Aorta (tissue), 5 donors: ENCODE measurements around the gene CD84. TPM values are rescaled to one million over a fixed set of nuclear protein-coding genes. Genes with fewer than 3 reads are reported as not detected.

Source experiments
- ATAC-seq: fragments of 200-7000 bp; cut with Tn5 transposase; one replicate; pipeline ENCODE4 v1.9.1; 2022; ENCODE audit warnings: moderate library complexity; ENCODE audit not compliant: low FRiP score
- DNase-seq, 2 donors: peaks; one replicate each; pipeline ENCODE4 v3.0.0-alpha.2; 2020
- H3K27ac ChIP-seq, 2 donors: one replicate each; pipeline ENCODE4 v1.5.1; 2013; ENCODE audit warnings: low read length in 2 of 2, mild to moderate bottlenecking in 2 of 2, moderate library complexity in 2 of 2, control low read depth in 1 of 2, inconsistent platforms in 1 of 2, low read depth in 1 of 2
- H3K27me3 ChIP-seq, 2 donors: one replicate each; pipeline ENCODE4 v1.6.1; 2013; ENCODE audit warnings: control low read depth in 1 of 2, low read length in 1 of 2, mild to moderate bottlenecking in 1 of 2, moderate library complexity in 1 of 2; ENCODE audit not compliant: insufficient read depth in 2 of 2, control insufficient read depth in 1 of 2
- H3K36me3 ChIP-seq, 2 donors: one replicate each; pipeline ENCODE4 v1.6.1; 2013; ENCODE audit warnings: control low read depth in 1 of 2, low read length in 1 of 2, mild to moderate bottlenecking in 1 of 2; ENCODE audit not compliant: insufficient read depth in 2 of 2, control insufficient read depth in 1 of 2
- H3K4me1 ChIP-seq, 2 donors: one replicate each; pipeline ENCODE4 v1.6.1; 2013; ENCODE audit warnings: low read length in 2 of 2, control low read depth in 1 of 2, mild to moderate bottlenecking in 1 of 2, moderate library complexity in 1 of 2; ENCODE audit not compliant: insufficient read depth in 2 of 2, control insufficient read depth in 1 of 2
- H3K4me3 ChIP-seq, 2 donors: one replicate each; pipeline ENCODE4 v1.5.1; 2013; ENCODE audit warnings: low read length in 2 of 2, control low read depth in 1 of 2, mild to moderate bottlenecking in 1 of 2
- H3K9me3 ChIP-seq: one replicate; pipeline ENCODE4 v1.6.1; 2013; ENCODE audit warnings: mild to moderate bottlenecking, low read length; ENCODE audit not compliant: control insufficient read depth
- WGBS, 2 donors: extraction: QIAGEN DNeasy Blood & Tissue Kit; methylation state at CpG; one replicate each; pipeline ENCODE4 v1.1.7; 2013; 5-methylcytosine and 5-hydroxymethylcytosine counted together
- intact Hi-C, 2 donors: fragments of 100-400 bp; cut with DNase I; formaldehyde crosslinking; loops; one replicate each; pipeline versions ENCODE4 v1.14.2 to v1.15.0; 2022
- polyA plus RNA-seq, 2 donors: library from polyadenylated mRNA; stranded (reverse); fragments of 200-250 nt; gene quantifications; one replicate each; pipeline ENCODE4 v1.2.3, GENCODE V29; 2013
- total RNA-seq, 2 donors: library from RNA; stranded (reverse); fragmentation: NEBNext Ultra II Directional; extraction: Animal tissue kit (Norgen Biotek cat#: 25700); gene quantifications; one replicate each; pipeline ENCODE4 v1.2.1, GENCODE V29; 2021
- donor health status: healthy with polysubstance abuse.
- donor health status: Bipolar disorder and iron deficiency.
- donor health status: DM: no; HTN: no; CAD: no.
- donor health status: DM: no; HTN: no; CAD: no.
- donor health status: DM: yes; HTN: yes; CAD: no.

CD84 gene
- total and polyA plus RNA-seq, 4 donors: 0.41 to 22.9 (median 7.5) TPM

- ATAC-seq (no peak), DNase-seq (no peak)
- H3K27ac ChIP-seq: no peak overlapping the region
- H3K27me3 ChIP-seq: no peaks in the 10 kb centered on the region
- no peak overlapping the region for H3K4me3 ChIP-seq
- H3K36me3 ChIP-seq: no peaks in the 10 kb centered on the region
- 82 to 87% methylated on average over 5 of the region's 5 CpGs for WGBS, 2 donors
- intact Hi-C loops: no loop called here
- H3K9me3 ChIP-seq: peaks cover 3% of the 10 kb centered on the region
- H3K4me1 ChIP-seq: no peaks in the 10 kb centered on the region
These were observed 35.1 kb upstream of the CD84 start for GRCh38 chr1:160614410-160614809.

- intact Hi-C loops: no loop called here
- ATAC-seq: no peak
These were observed 33.4 kb upstream of the CD84 start for GRCh38 chr1:160612613-160613218.

GRCh38 chr1:160610569-160611242, 31.4 kb upstream of the CD84 start:
- Histone ChIP-seq H3K27ac (no peak overlapping the region), H3K4me3 (no peak overlapping the region), H3K4me1 (no peaks in the 10 kb centered on the region), H3K36me3 (no peaks in the 10 kb centered on the region), H3K27me3 (no peaks in the 10 kb centered on the region), H3K9me3 (peaks cover 2% of the 10 kb centered on the region)
- ATAC-seq (no peak), DNase-seq (no peak)
- intact Hi-C loops: no loop called here
- 0 to 2% methylated on average over 1 of the region's 1 CpG for WGBS, 2 donors

More at GRCh38 chr1:160612613-160613218, 33.4 kb upstream of the CD84 start:
- no peak overlapping the region for H3K4me3 ChIP-seq
- peaks cover 2% of the 10 kb centered on the region for H3K9me3 ChIP-seq
- H3K36me3 ChIP-seq: no peaks in the 10 kb centered on the region
- no peaks in the 10 kb centered on the region for H3K4me1 ChIP-seq
- DNase-seq: no peak
- no peak overlapping the region for H3K27ac ChIP-seq
- 56 to 59% methylated on average over 6 of the region's 6 CpGs for WGBS, 2 donors
- H3K27me3 ChIP-seq: no peaks in the 10 kb centered on the region

GRCh38 chr1:160608941-160609340, 29.6 kb upstream of the CD84 start:
- Histone ChIP-seq H3K36me3 (no peaks in the 10 kb centered on the region), H3K9me3 (peaks cover 4% of the 10 kb centered on the region), H3K27ac (no peak overlapping the region), H3K4me1 (no peaks in the 10 kb centered on the region), H3K27me3 (no peaks in the 10 kb centered on the region), H3K4me3 (no peak overlapping the region)
- no peak for ATAC-seq
- no peak for DNase-seq
- intact Hi-C loops: no loop called here

GRCh38 chr1:160608514-160608913, 29.2 kb upstream of the CD84 start:
- ATAC-seq: no peak
- Histone ChIP-seq H3K4me3 (no peak overlapping the region), H3K27me3 (no peaks in the 10 kb centered on the region), H3K4me1 (no peaks in the 10 kb centered on the region), H3K9me3 (peaks cover 4% of the 10 kb centered on the region), H3K27ac (no peak overlapping the region), H3K36me3 (no peaks in the 10 kb centered on the region)
- DNase-seq: no peak
- 42 to 48% methylated on average over 2 of the region's 2 CpGs for WGBS, 2 donors
- intact Hi-C loops: no loop called here

GRCh38 chr1:160608057-160608456, 28.8 kb upstream of the CD84 start:
- Histone ChIP-seq H3K9me3 (peaks cover 4% of the 10 kb centered on the region), H3K4me3 (no peak overlapping the region), H3K4me1 (no peaks in the 10 kb centered on the region), H3K36me3 (no peaks in the 10 kb centered on the region), H3K27me3 (no peaks in the 10 kb centered on the region), H3K27ac (no peak overlapping the region)
- 63 to 67% methylated on average over 6 of the region's 6 CpGs for WGBS, 2 donors
- DNase-seq (no peak), ATAC-seq (no peak)
- intact Hi-C loops: no loop called here

- intact Hi-C loops: no loop called here
- H3K27ac ChIP-seq: no peak overlapping the region
- H3K4me3 ChIP-seq: no peak overlapping the region
- ATAC-seq (no peak), DNase-seq (no peak)
- no peaks in the 10 kb centered on the region for H3K27me3 ChIP-seq
- H3K9me3 ChIP-seq: peaks cover 3% of the 10 kb centered on the region
- no peaks in the 10 kb centered on the region for H3K36me3 ChIP-seq
- H3K4me1 ChIP-seq: no peaks in the 10 kb centered on the region
- 55 to 72% methylated on average over 1 of the region's 1 CpG for WGBS, 2 donors
These were observed 28.4 kb upstream of the CD84 start for GRCh38 chr1:160607672-160608032.

- intact Hi-C loops: no loop called here
- Histone ChIP-seq H3K4me1 (no peaks in the 10 kb centered on the region), H3K27ac (no peak overlapping the region), H3K27me3 (no peaks in the 10 kb centered on the region), H3K9me3 (peaks cover 3% of the 10 kb centered on the region), H3K4me3 (no peak overlapping the region), H3K36me3 (no peaks in the 10 kb centered on the region)
- DNase-seq (no peak), ATAC-seq (peak; percentile 78)
- 32 to 34% methylated on average over 3 of the region's 3 CpGs for WGBS, 2 donors
These were observed 27.8 kb upstream of the CD84 start for GRCh38 chr1:160607011-160607671.

- ATAC-seq: no peak
- intact Hi-C loops: no loop called here
- WGBS, 2 donors: 52 to 61% methylated on average over 1 of the region's 1 CpG
- Histone ChIP-seq H3K27me3 (no peaks in the 10 kb centered on the region), H3K27ac (no peak overlapping the region), H3K4me3 (no peak overlapping the region), H3K9me3 (peaks cover 3% of the 10 kb centered on the region), H3K36me3 (no peaks in the 10 kb centered on the region), H3K4me1 (no peaks in the 10 kb centered on the region)
- DNase-seq: no peak
These were observed 27.3 kb upstream of the CD84 start for GRCh38 chr1:160606611-160607010.
